GM20000 (cell line): Measurements from ENCODE around the gene HDX.

ENCODE experiments used
- DNase-seq: peaks from one replicate; pipeline ENCODE4 v3.0.0; 2012; ENCODE audit warnings: low spot score
- CTCF ChIP-seq: IDR thresholded peaks from 2 replicates; pipeline ENCODE4 v1.5.1; 2012; ENCODE audit warnings: mild to moderate bottlenecking, control low read depth; ENCODE audit errors: extremely low read depth, missing control alignments

Gene HDX

GRCh38 chrX:84475101-84475500 lies 27.2 kb downstream of the HDX start:
- DNase-seq = no peak
- no peak for TF ChIP-seq CTCF

DNA sequence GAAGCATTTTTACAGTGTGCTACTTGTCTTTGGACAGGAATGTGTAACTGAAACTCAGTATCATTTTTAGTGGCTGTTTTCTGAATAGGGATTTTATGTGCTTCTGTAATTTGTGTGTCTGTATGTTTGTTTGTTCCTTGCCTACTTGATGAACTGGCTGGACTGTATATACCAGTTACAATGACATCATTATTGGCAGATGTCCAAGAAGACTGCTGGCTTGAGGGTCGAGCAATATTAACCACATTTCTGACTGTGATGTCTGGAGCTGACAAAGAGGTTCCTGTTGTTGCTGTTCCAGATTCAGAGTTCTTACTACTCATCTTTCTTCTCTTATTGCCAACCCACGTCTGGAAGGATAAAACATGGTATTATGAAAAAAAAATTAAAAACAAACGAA lies 33.0 kb downstream of the HDX start:
- no peak for TF ChIP-seq CTCF
- no peak for DNase-seq

DNA sequence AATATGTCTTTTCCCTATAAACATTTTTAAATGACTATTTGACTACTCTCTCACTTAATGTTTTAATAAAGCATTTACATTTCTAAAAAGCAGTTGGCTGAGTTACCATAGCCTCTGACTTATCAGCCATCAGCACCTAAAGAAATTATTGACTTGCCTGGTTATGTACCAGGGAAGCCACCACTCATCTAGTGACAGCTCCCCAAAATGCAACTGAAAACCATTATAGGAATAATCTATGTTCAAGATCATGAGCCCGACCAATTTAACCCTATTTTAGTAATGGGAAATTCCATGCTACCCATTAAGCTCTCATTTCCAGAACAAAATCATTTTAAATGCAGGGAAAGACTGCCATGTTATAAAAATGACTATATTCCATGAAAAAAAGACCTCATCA lies 34.4 kb downstream of the HDX start:
- no peak for DNase-seq
- TF ChIP-seq CTCF = no peak

- no peak for DNase-seq
- TF ChIP-seq CTCF = no peak
Observed at GRCh38 chrX:84453351-84454246, 48.7 kb downstream of the HDX start.

DNA sequence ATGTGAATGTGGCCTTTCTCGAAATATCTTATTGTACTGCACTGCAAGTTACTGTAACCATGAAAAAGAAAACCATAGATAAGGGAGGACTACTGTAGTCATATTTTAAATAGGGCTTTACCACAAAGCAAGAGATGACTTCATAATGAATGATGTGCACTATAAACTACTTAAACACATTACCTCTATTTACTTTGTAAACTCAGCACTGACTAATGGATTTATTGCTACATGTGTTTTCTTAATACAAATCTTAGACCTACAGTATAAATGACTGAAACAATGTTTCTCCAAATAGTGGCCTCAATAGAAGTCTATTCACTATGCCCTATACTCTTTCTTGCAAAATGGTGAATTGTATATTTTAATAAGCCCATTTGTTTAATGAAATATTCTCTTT lies 61.1 kb downstream of the HDX start:
- no peak for DNase-seq
- TF ChIP-seq CTCF = no peak

GRCh38 chrX:84415140-84415539 lies 87.1 kb downstream of the HDX start:
- DNase-seq = no peak
- no peak for TF ChIP-seq CTCF

- no peak for TF ChIP-seq CTCF
Observed at GRCh38 chrX:84363663-84364062, 138.6 kb downstream of the HDX start.

More at GRCh38 chrX:84363663-84364062, 138.6 kb downstream of the HDX start:
- DNase-seq = no peak
